HG02610 (cell line): ENCODE measurements around the gene NACC1.

Source experiments
- ATAC-seq: cut with Tn5 transposase; IDR thresholded peaks from one replicate; pipeline ENCODE4 v1.9.1; 2021; ENCODE audit warnings: mild to moderate bottlenecking, moderate library complexity; ENCODE audit not compliant: unreplicated experiment

The NACC1 gene

DNA sequence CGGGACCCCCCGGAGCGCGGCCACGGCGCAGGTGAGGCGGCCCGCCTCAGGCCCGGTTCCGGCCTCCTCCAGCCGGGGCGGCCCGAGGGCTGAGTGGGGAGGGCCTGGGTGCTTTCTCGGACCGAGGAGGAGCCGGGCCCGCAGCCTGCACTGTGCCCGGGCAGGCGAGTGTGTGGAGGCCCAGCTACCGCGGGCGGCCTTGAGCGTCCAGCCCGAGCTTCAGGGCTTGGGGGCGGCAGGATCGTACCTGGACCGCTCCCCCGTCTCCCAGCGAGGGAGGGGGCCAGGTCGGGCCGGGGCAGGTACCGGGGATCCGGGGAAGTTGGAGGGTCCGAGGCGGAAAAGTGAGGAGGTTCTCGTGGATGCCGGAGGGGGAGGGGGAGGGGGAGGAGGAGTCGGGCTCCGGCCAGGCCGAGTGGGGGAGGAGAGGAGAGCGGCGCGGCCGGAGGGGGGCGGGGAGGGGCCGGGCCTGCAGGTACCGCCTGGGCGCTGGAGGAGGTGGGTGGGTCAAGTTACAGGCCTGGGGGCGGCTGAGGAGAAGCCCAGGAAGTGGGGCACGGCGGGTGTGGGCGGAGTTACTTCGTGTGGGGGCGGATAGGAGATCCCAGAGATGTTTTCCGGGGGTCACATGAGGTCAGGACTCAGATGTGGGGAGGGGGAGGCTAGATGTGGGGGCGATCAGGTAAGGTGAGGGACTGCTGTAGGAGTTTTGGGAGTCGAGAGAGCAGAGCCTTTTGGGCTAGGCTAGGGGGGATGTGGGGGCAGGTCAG lies 545 bp downstream of the NACC1 start:
- ATAC-seq, result peak; percentile 8

DNA sequence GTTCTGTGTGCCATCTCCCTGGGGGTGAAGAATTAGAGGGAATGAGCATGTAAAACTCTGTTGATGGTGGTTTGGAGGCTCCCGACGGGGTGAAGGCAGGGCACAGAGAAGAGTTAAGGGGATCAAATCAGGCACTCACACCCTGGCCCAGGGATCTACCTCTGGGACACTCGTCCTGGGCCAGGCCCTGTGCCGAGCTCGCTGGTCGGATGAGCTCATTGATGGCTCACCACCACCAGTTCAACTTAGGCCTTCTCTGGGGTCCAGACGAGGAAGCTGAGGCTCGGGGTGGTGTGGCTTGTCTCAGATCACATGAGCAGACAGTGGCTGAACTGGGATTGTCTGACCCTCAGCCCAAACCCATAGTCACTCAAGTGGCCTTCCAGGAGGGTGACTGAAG lies 1.6 kb downstream of the NACC1 start:
- ATAC-seq, result no peak

DNA sequence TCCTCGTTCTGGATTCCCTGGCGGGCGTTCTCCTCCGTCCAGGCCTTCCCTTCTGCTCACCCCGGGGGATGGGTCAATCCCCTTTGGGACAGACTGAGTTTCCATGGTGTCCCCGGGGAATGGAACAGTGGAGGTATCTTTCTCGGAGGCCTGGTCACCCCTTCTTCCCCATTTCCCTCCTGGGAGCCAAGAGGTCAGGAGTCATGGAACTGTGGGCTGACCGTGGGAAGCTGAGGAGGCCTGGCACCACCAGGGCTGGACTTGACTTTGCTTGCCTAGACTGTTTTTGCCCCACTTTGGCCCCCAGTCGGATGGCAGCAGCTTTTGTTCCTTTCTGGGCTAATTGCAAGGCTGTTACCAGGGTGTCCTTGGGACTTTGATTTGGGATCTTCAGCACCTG lies 2.0 kb downstream of the NACC1 start:
- no peak for ATAC-seq

DNA sequence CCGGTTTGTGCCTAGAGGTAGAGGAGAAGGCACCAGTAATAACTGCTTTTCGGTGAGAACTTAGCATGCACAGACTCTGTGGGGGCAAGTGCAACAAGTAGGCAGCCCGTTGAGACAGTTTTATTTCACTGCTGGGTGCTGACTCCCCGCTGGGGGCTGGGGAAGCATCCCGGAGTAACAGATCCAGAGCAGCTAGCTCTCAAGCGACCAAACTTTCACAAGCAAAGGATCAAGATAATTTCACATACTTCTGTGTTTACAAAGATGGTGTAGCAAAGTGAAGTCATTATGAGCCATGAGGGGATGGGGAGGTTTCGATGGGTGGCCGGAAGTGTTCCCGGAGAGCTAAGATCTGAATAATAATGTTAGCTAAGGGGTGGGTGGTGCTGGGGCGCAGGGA lies 2.8 kb downstream of the NACC1 start:
- ATAC-seq, result no peak

- no peak for ATAC-seq
These were observed 3.6 kb downstream of the NACC1 start for GRCh38 chr19:13121551-13122274.

DNA sequence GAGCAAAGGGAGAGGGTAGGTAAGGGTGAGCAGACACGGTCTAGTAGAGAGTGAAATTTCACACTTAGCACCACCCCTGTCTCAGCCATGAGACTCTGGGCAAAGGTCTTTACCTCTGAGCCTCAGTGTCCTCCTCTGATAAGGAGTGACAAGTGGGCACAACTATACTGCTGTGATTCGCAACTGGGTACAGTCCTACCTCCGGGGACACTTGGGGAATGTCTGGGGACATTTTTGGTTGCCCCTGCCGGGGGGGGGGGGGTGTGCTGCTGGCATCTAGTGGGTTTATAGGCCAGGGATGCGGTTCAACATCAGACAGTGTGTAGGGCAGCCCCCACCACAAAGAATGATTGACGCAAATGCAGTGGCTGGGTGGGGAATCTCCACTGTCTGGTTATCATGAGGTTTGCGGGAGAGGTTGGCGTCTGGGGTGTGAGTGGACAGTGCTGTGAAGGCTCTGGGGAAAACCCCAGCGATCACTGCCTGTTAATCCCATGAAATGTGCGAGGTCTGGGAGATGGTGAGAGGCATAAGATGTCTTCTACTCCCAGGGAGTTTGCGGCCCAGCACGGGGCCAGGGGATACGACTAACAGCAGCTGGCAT lies 4.3 kb downstream of the NACC1 start:
- no peak for ATAC-seq

DNA sequence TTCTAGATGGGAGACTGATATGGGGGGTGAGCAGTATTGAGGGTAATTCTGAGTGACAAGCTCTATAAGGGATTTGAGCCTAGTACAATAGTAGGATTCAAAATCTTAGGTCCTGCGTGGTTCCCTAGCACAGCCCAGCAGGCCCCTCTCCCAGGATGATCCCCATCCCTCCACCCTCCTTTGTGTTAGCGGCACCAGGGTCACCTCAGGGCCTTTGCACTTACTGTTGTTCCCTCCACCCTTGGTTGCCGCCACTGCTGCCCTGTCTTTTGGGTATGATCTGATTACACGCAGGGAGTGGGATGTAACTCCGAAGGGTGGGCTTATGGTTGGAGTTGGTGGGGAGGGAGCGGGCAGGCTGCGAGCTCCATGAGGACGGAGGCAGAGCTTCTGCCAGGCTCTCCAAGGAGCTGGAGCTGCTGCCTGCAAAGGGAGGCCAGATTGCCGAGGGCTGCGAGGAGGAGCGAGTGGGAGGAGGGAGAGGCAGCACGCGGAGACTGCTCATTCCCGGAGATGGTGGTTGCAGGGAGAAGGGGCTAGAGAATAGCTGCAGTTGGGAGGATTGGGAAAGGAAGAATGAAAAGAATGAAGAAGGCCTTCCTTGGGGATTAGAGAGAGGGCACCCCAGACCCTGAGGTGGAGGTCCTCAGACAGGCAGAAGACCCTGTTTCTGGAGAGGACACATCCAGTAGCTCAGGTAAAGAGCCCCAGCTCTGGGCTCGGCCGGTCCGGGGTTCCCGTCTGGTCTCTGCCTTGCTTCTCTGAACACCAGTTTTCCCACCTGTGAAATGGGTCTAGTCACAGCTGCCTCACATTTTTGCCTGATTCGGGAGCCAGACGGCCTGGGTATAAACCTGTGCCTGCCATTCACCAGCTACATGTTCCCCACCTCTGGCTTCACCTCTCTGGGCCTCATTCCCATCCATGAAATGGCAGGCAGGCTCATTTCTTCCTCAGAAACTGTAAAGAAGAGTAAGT lies 5.2 kb downstream of the NACC1 start:
- ATAC-seq, result no peak

- ATAC-seq, result no peak
These were observed 9.0 kb downstream of the NACC1 start for GRCh38 chr19:13127051-13127450.

DNA sequence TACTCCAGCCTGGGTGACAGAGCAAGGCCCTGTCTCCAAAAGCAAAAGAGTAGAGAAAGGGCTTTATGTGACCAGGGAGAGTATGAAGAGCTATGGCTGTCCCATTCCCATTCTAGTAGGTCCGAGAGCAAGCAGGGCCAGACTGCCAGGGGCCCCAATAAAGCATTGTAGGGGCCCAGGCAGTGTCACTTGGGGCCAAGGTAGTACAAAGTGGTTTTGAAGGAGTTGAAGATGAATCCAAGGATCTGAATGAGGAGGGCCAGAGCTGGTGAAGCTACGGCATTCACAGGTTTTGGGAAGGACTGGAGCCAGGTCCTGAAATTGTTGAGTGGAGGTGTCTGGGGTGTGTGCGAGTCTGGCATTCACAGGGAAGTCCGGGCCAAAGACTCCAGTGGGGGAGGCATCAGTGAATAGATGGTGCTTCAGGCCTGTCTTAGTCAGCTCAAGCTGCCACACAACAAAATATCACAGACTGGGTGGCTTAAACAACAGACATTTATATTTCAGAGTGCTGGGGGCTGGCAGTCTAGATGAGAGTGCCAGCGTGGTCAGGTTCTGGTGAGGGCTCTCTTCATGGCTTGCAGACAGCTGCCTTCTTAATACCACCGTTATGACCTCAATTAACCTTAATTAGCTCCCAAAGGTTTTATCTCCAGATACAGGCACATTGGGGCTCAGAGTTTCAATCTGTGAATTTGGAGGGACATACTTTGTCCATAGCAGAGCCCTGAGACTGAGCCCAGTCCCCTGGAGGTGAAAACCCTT lies 9.9 kb downstream of the NACC1 start:
- ATAC-seq, result no peak

DNA sequence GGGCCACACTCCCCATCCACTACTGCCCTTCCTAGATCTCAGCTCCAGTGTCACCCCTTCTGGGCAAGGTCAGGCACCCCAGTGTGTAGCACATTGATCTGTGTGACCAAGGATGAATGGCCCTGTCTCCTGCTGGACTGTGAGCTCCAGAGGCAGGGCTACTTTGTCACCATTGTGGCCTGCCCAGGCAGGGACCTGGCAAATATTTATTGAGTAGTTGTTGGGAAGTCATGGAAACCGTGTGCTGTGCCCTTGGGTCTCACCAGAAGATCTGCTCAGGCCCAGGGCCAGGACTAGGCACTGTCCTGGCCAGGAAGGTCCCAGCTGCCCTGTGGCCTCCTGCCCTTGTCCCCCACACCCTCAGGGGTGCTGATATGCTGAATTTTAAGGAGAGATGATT lies 10.5 kb downstream of the NACC1 start:
- ATAC-seq, result no peak

DNA sequence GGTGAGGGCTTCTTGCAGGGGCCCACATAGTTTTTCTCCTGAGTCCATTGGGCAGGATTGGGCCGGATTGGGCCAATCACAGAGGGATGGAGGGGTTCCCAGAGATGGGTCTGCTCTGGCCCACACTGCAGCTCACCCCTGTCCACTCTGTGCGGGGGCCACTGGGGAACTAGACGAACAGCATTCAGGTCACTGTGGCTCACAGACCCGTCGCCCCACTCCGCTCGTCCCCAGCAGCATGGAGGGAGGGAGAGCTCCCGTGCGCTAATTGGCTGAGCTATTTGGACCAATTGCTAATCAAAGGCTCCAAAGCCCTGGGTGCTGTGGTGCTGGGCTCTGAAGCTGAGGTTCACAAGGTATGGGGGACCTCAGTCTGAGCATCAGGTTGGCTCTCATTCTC lies 11.3 kb downstream of the NACC1 start:
- no peak for ATAC-seq

DNA sequence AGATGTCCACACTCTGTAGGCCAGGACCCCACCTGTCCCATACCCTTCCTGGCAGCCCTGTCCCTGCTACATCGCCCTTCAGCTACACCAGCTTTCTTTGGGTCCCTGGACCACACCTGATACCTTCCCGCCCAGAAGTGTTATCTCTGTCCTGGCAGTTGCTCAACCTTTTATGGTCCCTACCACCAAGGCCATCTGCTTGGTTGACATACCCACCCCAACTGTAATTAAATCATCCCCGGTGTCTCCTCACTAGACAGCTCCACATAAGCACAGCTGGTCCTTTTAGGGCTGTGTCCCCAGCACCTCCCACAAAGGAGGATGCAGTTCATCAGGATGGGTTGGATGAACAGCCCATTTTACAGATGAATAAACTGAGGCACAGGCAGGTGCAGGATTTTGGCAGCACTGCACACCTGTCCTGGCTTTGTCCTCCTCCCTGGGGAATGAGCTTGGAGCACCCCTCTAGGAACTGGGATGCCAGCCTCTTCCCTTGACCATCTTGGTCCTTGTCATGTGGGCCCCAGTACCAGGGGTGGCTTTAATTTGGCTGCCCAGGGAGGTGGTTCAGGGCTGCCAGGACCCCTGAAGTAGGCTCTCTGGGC lies 12.9 kb downstream of the NACC1 start:
- ATAC-seq, result no peak

DNA sequence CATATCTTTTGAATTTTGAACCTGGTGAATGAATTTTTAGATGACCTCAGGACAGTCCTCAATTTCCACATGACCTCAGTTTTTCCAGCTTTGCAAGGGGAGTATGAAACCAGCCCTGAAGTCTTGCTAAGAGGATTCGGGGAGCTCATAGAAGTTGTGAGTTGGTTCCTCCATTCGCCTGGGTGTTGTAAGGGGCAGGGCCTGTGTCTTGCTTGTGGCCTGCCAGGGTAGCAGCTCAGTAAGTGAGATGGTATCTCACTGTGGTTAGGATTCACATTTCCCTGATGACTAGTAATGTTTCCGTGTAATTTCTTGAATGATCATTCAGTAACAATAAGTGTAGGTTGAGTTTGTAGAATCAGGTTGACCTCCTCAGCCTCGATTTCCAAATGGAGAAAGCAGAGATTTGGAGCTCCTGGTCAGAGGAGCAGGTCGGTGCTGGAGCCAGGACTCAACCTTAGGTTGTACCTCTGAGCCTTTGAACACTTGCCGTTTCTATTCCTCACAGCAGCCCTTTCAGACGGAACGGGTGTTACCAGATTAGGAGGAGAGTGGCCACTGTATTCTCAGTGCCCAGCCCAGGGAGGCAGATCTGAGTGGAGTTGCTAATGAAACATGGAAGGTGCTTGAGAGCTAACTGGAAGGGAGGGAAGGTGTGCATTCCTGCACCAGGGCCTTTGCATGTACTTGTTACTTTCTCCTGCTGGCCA lies 14.6 kb downstream of the NACC1 start:
- ATAC-seq, result no peak

DNA sequence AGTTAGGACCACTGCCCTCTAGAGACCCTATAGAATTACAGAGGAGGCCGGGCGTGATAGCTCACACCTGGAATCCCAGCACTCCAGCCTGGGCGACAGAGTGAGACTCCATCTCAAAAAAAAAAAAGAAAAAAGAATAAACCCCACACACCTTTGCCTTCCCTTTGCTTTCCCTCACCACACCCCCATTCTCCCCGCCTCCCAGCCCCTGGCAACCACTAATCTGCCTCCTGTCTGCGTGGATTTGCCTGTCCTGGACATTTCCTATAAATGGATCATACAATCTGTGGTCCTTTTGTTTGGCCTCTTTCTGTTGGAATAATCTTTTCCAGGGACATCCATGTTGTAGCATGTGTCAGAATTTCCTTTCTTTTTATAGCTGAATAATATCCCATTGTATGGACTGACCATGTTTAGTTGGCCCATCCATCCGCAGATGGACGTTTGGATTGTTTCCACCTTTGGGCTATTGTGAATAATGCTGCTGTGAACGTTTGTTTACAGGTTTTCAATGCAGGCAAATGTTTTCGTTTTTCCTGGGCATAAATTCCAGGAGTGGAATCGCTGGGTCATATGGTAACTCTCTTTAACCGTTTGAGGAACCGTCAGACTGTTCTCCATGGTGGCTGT lies 15.3 kb downstream of the NACC1 start:
- ATAC-seq, result no peak

DNA sequence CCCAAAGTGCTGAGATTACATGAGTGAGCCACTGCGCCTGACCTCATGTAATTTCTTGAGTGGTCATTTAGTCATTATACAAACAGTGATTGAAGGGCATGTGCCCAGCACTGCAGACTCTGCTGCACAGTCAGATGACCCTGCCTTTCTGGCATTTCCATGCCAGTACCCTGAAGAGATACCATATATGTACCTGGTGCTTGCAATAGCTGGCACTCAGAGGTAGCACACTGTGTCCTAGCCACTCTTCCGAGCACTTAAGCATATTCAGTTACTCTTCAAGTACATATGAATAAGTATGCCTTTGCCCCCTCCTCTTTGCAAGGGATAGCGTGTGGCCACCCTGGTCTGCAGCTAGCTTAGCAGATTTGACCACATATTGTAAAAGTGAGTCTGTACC lies 16.6 kb downstream of the NACC1 start:
- no peak for ATAC-seq

DNA sequence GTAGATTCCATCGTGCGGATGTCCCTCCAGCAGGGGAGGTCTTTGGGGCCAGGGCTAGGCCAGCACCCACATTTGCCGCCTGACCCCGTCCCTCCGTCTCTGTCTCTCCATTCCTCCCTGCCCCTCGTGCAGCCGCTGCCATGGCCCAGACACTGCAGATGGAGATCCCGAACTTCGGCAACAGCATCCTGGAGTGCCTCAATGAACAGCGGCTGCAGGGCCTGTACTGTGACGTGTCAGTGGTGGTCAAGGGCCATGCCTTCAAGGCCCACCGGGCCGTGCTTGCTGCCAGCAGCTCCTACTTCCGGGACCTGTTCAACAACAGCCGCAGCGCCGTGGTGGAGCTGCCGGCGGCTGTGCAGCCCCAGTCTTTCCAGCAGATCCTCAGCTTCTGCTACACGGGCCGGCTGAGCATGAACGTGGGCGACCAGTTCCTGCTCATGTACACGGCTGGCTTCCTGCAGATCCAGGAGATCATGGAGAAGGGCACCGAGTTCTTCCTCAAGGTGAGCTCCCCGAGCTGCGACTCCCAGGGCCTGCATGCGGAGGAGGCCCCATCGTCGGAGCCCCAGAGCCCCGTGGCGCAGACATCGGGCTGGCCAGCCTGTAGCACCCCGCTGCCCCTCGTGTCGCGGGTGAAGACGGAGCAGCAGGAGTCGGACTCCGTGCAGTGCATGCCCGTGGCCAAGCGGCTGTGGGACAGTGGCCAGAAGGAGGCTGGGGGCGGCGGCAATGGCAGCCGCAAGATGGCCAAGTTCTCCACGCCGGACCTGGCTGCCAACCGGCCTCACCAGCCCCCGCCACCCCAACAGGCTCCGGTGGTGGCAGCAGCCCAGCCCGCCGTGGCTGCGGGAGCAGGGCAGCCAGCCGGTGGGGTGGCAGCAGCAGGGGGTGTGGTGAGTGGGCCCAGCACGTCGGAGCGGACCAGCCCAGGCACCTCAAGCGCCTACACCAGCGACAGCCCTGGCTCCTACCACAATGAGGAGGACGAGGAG lies 17.3 kb downstream of the NACC1 start:
- no peak for ATAC-seq

GRCh38 chr19:13137290-13137794 lies 19.3 kb downstream of the NACC1 start:
- ATAC-seq, result no peak
